HEK293T (cell line): Measurements from ENCODE around the gene ERGIC3.

Source experiments
- ARNT ChIP-seq: fragments of 450-650 bp; IDR thresholded peaks from 2 replicates; pipeline ENCODE4 v1.6.1; 2017; ENCODE audit warnings: mild to moderate bottlenecking
- BHLHE40 ChIP-seq: fragments of 450-650 bp; IDR thresholded peaks from 2 replicates; pipeline ENCODE4 v1.6.1; 2016; ENCODE audit warnings: mild to moderate bottlenecking, moderate library complexity, borderline replicate concordance
- CTBP1 ChIP-seq: fragments of 450-650 bp; IDR thresholded peaks from 2 replicates; pipeline ENCODE4 v1.6.1; 2016; ENCODE audit warnings: borderline replicate concordance
- ELF4 ChIP-seq: fragments of 450-650 bp; IDR thresholded peaks from 2 replicates; pipeline ENCODE4 v1.6.1; 2017; ENCODE audit warnings: antibody characterized with exemption
- FOXM1 ChIP-seq: fragments of 450-650 bp; IDR thresholded peaks from 2 replicates; pipeline ENCODE4 v1.6.1; 2017; ENCODE audit warnings: mild to moderate bottlenecking, borderline replicate concordance
- HDGF ChIP-seq: fragments of 450-650 bp; IDR thresholded peaks from 2 replicates; pipeline ENCODE4 v1.6.1; 2017; ENCODE audit warnings: antibody characterized with exemption, borderline replicate concordance
- L3MBTL2 ChIP-seq: fragments of 450-650 bp; conservative IDR thresholded peaks from 2 replicates; pipeline ENCODE4 v1.6.1; 2016; ENCODE audit warnings: mild to moderate bottlenecking
- SP1 ChIP-seq: fragments of 450-650 bp; IDR thresholded peaks from 2 replicates; pipeline ENCODE4 v1.6.1; 2017
- TF ChIP-seq, protein P1 (sequence below): fragments of 450-650 bp; IDR thresholded peaks from 2 replicates; pipeline ENCODE4 v1.6.1; 2016

DNA sequence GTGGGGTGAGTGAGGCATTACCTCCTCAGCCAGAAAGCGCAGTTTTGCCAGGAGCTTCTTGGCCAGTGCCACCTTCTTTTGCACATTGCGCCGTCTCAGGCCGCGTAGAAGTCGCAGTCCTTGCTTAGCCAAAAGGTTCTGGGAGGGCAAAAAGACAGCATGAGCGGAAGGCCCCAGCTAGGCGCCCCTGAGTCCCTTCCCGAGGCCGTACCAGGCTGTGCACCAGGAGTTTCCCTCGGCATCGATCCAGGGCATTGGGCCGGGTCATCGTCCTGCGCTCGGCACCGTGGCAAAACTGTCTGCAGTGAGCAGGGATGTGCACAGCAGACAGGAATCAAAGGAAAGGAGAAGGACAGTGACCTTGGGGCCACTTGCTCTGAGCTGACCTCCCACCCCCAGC is 53.6 kb downstream of the ERGIC3 start:
- TF ChIP-seq HDGF (no peak), SP1 (no peak), ARNT (no peak), L3MBTL2 (no peak), CTBP1 (no peak), FOXM1 (no peak), BHLHE40 (no peak), ELF4 (no peak)
- TF ChIP-seq, protein P1, sequence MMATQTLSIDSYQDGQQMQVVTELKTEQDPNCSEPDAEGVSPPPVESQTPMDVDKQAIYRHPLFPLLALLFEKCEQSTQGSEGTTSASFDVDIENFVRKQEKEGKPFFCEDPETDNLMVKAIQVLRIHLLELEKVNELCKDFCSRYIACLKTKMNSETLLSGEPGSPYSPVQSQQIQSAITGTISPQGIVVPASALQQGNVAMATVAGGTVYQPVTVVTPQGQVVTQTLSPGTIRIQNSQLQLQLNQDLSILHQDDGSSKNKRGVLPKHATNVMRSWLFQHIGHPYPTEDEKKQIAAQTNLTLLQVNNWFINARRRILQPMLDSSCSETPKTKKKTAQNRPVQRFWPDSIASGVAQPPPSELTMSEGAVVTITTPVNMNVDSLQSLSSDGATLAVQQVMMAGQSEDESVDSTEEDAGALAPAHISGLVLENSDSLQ, result no peak
